ENCODE results near the gene SPC24. TPM values are rescaled to one million over a fixed set of nuclear protein-coding genes. Genes with fewer than 3 reads are reported as not detected.
"Not testable (repeated sequence)": the region's sequence is repeated elsewhere in the genome, so short reads cannot be mapped to it uniquely, and the experiment has no call there.

Gene SPC24
- total and polyA plus RNA-seq, 2 donors (not counting 3 experiments of a cell fraction or from before 2014, with no cell fraction given), result 19.8 to 70.0 TPM

DNA sequence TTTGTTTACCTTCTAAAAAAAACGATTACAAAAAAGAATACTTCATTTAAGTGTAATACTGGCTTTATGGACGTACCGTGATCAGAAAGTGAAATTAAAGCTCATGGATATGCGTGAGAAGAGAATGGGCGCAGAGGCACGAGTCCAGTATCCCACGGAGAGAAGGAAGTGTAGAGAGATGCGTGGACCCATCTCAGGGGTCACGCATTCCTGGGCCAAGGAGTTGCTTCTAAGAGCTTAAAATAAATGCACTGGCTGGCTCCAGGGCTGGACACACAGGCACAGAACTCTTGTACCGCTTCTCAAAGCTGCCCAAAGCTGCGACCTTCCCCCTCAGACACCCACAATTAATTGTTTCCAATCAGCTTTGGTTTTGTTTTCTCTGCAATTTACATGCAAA lies 8.7 kb upstream of the SPC24 start:
- H3K4me1 ChIP-seq (ENCODE audit: control insufficient read depth, extremely low read depth, insufficient read depth, low read length), result peaks cover 31% of the 10 kb centered on the region
- H3K9ac ChIP-seq (replicated peaks; ENCODE audit: extremely low read depth, insufficient read depth, low read length), result no peak overlapping the region
- no peak overlapping the region for H3K4me2 ChIP-seq (ENCODE audit: insufficient read depth, low read length)
- CTCF ChIA-PET, result interaction anchor here (0.8 to 3.1 kb wide), 4 partner anchors 10 to 34 kb away, joined by 4 to 10 read pairs (median 4); no protein-coding TSS in a partner anchor
- FAIRE-seq, result no peak
- H3K79me2 ChIP-seq (ENCODE audit: control insufficient read depth, insufficient read depth, low read length), result no peaks in the 10 kb centered on the region
- BruUV-seq (replicated peaks), result TSS peak; percentile 37
- no peak overlapping the region for H3K27ac ChIP-seq (ENCODE audit: insufficient read depth, low read depth, low read length)
- H3K27me3 ChIP-seq (ENCODE audit: control insufficient read depth in 2 of 2, insufficient read depth in 2 of 2, low read length in 2 of 2), result no peaks in the 10 kb centered on the region
- dilution Hi-C loops (cut with MboI; ENCODE audit: extremely low pct_ligation_motif_present, low sequenced_read_pairs) (no loop called here), intact Hi-C loops (cut with micrococcal nuclease) (no loop called here)
- no peak overlapping the region for H3K4me3 ChIP-seq (replicated peaks in 1 of 3; ENCODE audit: insufficient read depth in 1 of 3, low read depth in 1 of 3, low read length in 3 of 3)
- POLR2A ChIA-PET, result interaction anchor here (1.1 kb wide), 1 partner anchor 21 kb away, joined by 3 read pairs; no protein-coding TSS in a partner anchor
- no peaks in the 10 kb centered on the region for H4K20me1 ChIP-seq (replicated peaks; ENCODE audit: control insufficient read depth, extremely low read depth, insufficient read depth, low read length)
- DNase-seq (ENCODE audit: low read depth, low spot score), result no peak
- H3K9me3 ChIP-seq (replicated peaks; ENCODE audit: control insufficient read depth, insufficient read depth, low read length), result no peaks in the 10 kb centered on the region
- no peaks in the 10 kb centered on the region for H3K9me1 ChIP-seq (replicated peaks; ENCODE audit: control insufficient read depth, extremely low read depth, insufficient read depth, low read length)
- TF ChIP-seq, protein P1, sequence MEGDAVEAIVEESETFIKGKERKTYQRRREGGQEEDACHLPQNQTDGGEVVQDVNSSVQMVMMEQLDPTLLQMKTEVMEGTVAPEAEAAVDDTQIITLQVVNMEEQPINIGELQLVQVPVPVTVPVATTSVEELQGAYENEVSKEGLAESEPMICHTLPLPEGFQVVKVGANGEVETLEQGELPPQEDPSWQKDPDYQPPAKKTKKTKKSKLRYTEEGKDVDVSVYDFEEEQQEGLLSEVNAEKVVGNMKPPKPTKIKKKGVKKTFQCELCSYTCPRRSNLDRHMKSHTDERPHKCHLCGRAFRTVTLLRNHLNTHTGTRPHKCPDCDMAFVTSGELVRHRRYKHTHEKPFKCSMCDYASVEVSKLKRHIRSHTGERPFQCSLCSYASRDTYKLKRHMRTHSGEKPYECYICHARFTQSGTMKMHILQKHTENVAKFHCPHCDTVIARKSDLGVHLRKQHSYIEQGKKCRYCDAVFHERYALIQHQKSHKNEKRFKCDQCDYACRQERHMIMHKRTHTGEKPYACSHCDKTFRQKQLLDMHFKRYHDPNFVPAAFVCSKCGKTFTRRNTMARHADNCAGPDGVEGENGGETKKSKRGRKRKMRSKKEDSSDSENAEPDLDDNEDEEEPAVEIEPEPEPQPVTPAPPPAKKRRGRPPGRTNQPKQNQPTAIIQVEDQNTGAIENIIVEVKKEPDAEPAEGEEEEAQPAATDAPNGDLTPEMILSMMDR (IDR thresholded peaks at IDR 0.05; ENCODE audit: extremely low read depth in 1 of 2, insufficient read depth in 1 of 2, low read depth in 1 of 2, low read length in 2 of 2), result no peak
- TF ChIP-seq MYC (IDR thresholded peaks at IDR 0.05; ENCODE audit: low read depth, low read length), result no peak
- no peak for TF ChIP-seq EZH2 (IDR thresholded peaks at IDR 0.05; ENCODE audit: borderline replicate concordance, low read depth, low read length, severe bottlenecking)
- no peak for TF ChIP-seq POLR2AphosphoS5 (IDR thresholded peaks at IDR 0.05; ENCODE audit: insufficient read depth, low read depth, low read length)
- TF ChIP-seq POLR2A (IDR thresholded peaks at IDR 0.05; ENCODE audit: low read depth, low read length), result no peak
- no peak for TF ChIP-seq FOS (IDR thresholded peaks at IDR 0.05; ENCODE audit: borderline replicate concordance, insufficient read depth, low read length)
- TF ChIP-seq JUN (IDR thresholded peaks at IDR 0.05; ENCODE audit: borderline replicate concordance, insufficient read depth, insufficient read length, low read depth), result no peak
- TF ChIP-seq, protein P2, sequence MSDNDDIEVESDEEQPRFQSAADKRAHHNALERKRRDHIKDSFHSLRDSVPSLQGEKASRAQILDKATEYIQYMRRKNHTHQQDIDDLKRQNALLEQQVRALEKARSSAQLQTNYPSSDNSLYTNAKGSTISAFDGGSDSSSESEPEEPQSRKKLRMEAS (IDR thresholded peaks at IDR 0.05; ENCODE audit: insufficient read depth, insufficient read length), result no peak
- no peak for TF ChIP-seq GATA2 (IDR thresholded peaks at IDR 0.05; ENCODE audit: insufficient read depth, insufficient read length, low read depth, low read length)
- H3K36me3 ChIP-seq (ENCODE audit: control insufficient read depth in 2 of 2, extremely low read depth in 1 of 2, insufficient read depth in 2 of 2, low read length in 2 of 2), result peaks cover 4 to 5% of the 10 kb centered on the region in 2 experiments
- no peak overlapping the region for H2AFZ ChIP-seq (ENCODE audit: low read depth, low read length)

DNA sequence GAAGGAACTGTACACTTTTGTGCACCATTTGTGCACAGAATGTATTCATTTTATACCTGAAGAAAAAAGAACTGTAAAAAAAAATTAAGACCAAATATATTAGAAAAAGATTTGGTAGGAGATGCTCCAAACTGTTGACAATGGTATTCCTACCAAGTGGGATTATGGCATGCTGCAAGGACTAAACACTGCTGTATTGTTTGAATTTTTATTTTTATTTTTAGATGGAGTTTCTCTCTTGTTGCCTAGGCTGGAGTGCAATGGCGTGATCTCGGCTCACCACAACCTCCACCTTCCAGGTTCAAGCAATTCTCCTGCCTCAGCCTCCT lies 4.8 kb upstream of the SPC24 start:
- FAIRE-seq; BruUV-seq (replicated peaks); H3K9me1 ChIP-seq (replicated peaks; ENCODE audit: control insufficient read depth, extremely low read depth, insufficient read depth, low read length); H3K79me2 ChIP-seq (ENCODE audit: control insufficient read depth, insufficient read depth, low read length); intact Hi-C loops (cut with micrococcal nuclease); H3K27me3 ChIP-seq (ENCODE audit: control insufficient read depth in 2 of 2, insufficient read depth in 2 of 2, low read length in 2 of 2); CTCF ChIA-PET; H3K27ac ChIP-seq (ENCODE audit: insufficient read depth, low read depth, low read length); H3K9me3 ChIP-seq (replicated peaks; ENCODE audit: control insufficient read depth, insufficient read depth, low read length); H3K4me2 ChIP-seq (ENCODE audit: insufficient read depth, low read length); H3K9ac ChIP-seq (replicated peaks; ENCODE audit: extremely low read depth, insufficient read depth, low read length); H3K36me3 ChIP-seq (ENCODE audit: control insufficient read depth in 2 of 2, extremely low read depth in 1 of 2, insufficient read depth in 2 of 2, low read length in 2 of 2); H3K4me1 ChIP-seq (ENCODE audit: control insufficient read depth, extremely low read depth, insufficient read depth, low read length); POLR2A ChIA-PET; H3K4me3 ChIP-seq (replicated peaks in 1 of 3; ENCODE audit: insufficient read depth in 1 of 3, low read depth in 1 of 3, low read length in 3 of 3); H2AFZ ChIP-seq (ENCODE audit: low read depth, low read length); DNase-seq (ENCODE audit: low read depth, low spot score); H4K20me1 ChIP-seq (replicated peaks; ENCODE audit: control insufficient read depth, extremely low read depth, insufficient read depth, low read length); dilution Hi-C loops (cut with MboI; ENCODE audit: extremely low pct_ligation_motif_present, low sequenced_read_pairs): not testable (repeated sequence)

All from endothelial cell of umbilical vein (primary cell).